GM12878 (cell line): ENCODE measurements around the gene BNIP3. TPM values are rescaled to one million over a fixed set of nuclear protein-coding genes. Genes with fewer than 3 reads are reported as not detected.

Source experiments
- ATAC-seq: fragments of 200-7000 bp; cut with Tn5 transposase; 3 replicates; pipeline ENCODE4 v1.9.1; 2020; ENCODE audit warnings: mild to moderate bottlenecking, moderate library complexity
- BruUV-seq: library from RNA; stranded (reverse); fragments of 400-500 nt; replicated peaks from 2 replicates; lab custom pipeline; 2021; lab: Mats Ljungman, UMichigan
- CTCF ChIA-PET: fragments of 300-600 bp; sonication (Branson Sonifier 250); formaldehyde crosslinking; extraction: SDS; loops from one replicate; lab custom pipeline; 2021; ENCODE audit warnings: inconsistent platforms; lab: Yijun Ruan, JAX
- POLR2A ChIA-PET: fragments of 350-600 bp; formaldehyde crosslinking; extraction: SDS; loops from one replicate; lab custom pipeline; 2021; ENCODE audit warnings: inconsistent platforms; lab: Charles Lee
- RAD21 ChIA-PET: fragments of 300-600 bp; sonication (Branson Sonifier 250); formaldehyde crosslinking; loops from one replicate; lab custom pipeline; 2023; ENCODE audit warnings: antibody characterized with exemption; ENCODE audit not compliant: unreplicated experiment; lab: Charles Lee
- SMC1A ChIA-PET: fragments of 300-600 bp; sonication (Branson Sonifier 250); formaldehyde crosslinking; loops from one replicate; lab custom pipeline; 2023; ENCODE audit not compliant: unreplicated experiment, uncharacterized antibody; lab: Charles Lee
- DNase-seq: peaks from one replicate; pipeline ENCODE4 v3.0.0-alpha.2; 2011; ENCODE audit warnings: low read depth, low spot score
- FAIRE-seq: peaks from 3 replicates; lab custom pipeline; 2011; peaks lifted over from hg19 to GRCh38; lab: Jason Lieb, UNC
- H2AFZ ChIP-seq: 2 replicates; pipeline ENCODE4 v1.6.0; 2011; ENCODE audit warnings: low read depth, low read length, control low read depth; ENCODE audit not compliant: control insufficient read depth
- H3K27ac ChIP-seq: 2 replicates; pipeline ENCODE4 v1.5.1; 2011; ENCODE audit warnings: control low read depth; ENCODE audit not compliant: control insufficient read depth, insufficient read depth
- H3K27me3 ChIP-seq, 2 experiments: replicated peaks in 1 of 2; 2 replicates each; pipeline versions ENCODE4 v1.6.0 to v1.6.1; 2011; ENCODE audit warnings: low read length in 1 of 2; ENCODE audit not compliant: control insufficient read depth in 2 of 2, insufficient read depth in 2 of 2
- H3K36me3 ChIP-seq, 2 experiments: 2 replicates each; pipeline ENCODE4 v1.5.1; 2011; ENCODE audit warnings: low read length in 1 of 2; ENCODE audit not compliant: control insufficient read depth in 2 of 2, insufficient read depth in 2 of 2
- H3K4me1 ChIP-seq: 2 replicates; pipeline ENCODE4 v1.6.1; 2011; ENCODE audit warnings: mild to moderate bottlenecking, low read length, moderate library complexity, mixed read lengths; ENCODE audit not compliant: control insufficient read depth, insufficient read depth
- H3K4me2 ChIP-seq: 2 replicates; pipeline ENCODE4 v1.6.0; 2011; ENCODE audit warnings: control low read depth; ENCODE audit not compliant: control insufficient read depth, insufficient read depth
- H3K4me3 ChIP-seq: fragments of 200-600 bp; sonication (generic); 2 replicates; pipeline ENCODE4 v1.5.1; 2016
- H3K79me2 ChIP-seq: 2 replicates; pipeline ENCODE4 v1.6.0; 2011; ENCODE audit warnings: low read length; ENCODE audit not compliant: control insufficient read depth, insufficient read depth
- H3K9ac ChIP-seq: 2 replicates; pipeline ENCODE4 v1.8.0; 2011; ENCODE audit warnings: low read length, control low read depth, mixed read lengths; ENCODE audit not compliant: control insufficient read depth, insufficient read depth
- H3K9me3 ChIP-seq: replicated peaks from 3 replicates; pipeline ENCODE4 v1.5.1; 2011; ENCODE audit warnings: mild to moderate bottlenecking, low read length; ENCODE audit not compliant: control insufficient read depth, insufficient read depth
- H4K20me1 ChIP-seq: 2 replicates; pipeline ENCODE4 v1.6.0; 2011; ENCODE audit not compliant: control insufficient read depth, insufficient read depth
- CTCF ChIP-seq, 3 experiments: IDR thresholded peaks in 2 of 3; conservative IDR thresholded peaks in 1 of 3; 2 replicates each; pipeline ENCODE4 v1.5.1; 2011; ENCODE audit warnings: low read depth in 3 of 3, low read length in 3 of 3, mild to moderate bottlenecking in 3 of 3, control low read depth in 2 of 3, moderate library complexity in 2 of 3, inconsistent platforms in 1 of 3, mixed read lengths in 1 of 3; ENCODE audit not compliant: control insufficient read depth in 2 of 3, insufficient read depth in 1 of 3; ENCODE audit errors: extremely low read depth in 1 of 3
- E2F4 ChIP-seq: IDR thresholded peaks from 2 replicates; pipeline ENCODE4 v1.6.1; 2012; ENCODE audit warnings: low read depth, low read length, improper control_type of control experiment
- ESRRA ChIP-seq: IDR thresholded peaks from 2 replicates; pipeline ENCODE4 v1.6.1; 2012; ENCODE audit warnings: mild to moderate bottlenecking, low read length, improper control_type of control experiment
- GATAD2B ChIP-seq: fragments of 450-650 bp; conservative IDR thresholded peaks from 2 replicates; pipeline ENCODE4 v1.6.1; 2017; ENCODE audit warnings: low read depth, mild to moderate bottlenecking, moderate library complexity
- PAX8 ChIP-seq: fragments of 450-650 bp; IDR thresholded peaks from 2 replicates; pipeline ENCODE4 v1.6.1; 2017; ENCODE audit warnings: mild to moderate bottlenecking, moderate library complexity
- RAD21 ChIP-seq: IDR thresholded peaks from 2 replicates; pipeline ENCODE4 v1.6.1; 2011; ENCODE audit warnings: mild to moderate bottlenecking, low read depth, low read length, moderate library complexity; ENCODE audit not compliant: insufficient read depth
- SMAD1 ChIP-seq: fragments of 450-650 bp; IDR thresholded peaks from 2 replicates; pipeline ENCODE4 v1.6.1; 2018; ENCODE audit warnings: mild to moderate bottlenecking, low read depth; ENCODE audit not compliant: partially characterized antibody
- SMC3 ChIP-seq: IDR thresholded peaks from 2 replicates; pipeline ENCODE4 v1.6.1; 2011; ENCODE audit warnings: low read length, improper control_type of control experiment, borderline replicate concordance
- ZBTB33 ChIP-seq: fragments of 450-650 bp; IDR thresholded peaks from 2 replicates; pipeline ENCODE4 v1.6.1; 2017; ENCODE audit warnings: mild to moderate bottlenecking
- WGBS: methylation state at CpG from one replicate; pipeline ENCODE4 v1.1.6; 2016; ENCODE audit warnings: low lambda C conversion rate; ENCODE audit not compliant: insufficient replicate concordance, insufficient coverage; ENCODE audit errors: missing lambda C conversion rate; 5-methylcytosine and 5-hydroxymethylcytosine counted together
- in situ Hi-C: fragments of 300-500 bp; cut with MboI; formaldehyde crosslinking; loops from 9 replicates; pipeline ENCODE4 v1.14.3; 2018; ENCODE audit warnings: mixed read lengths
- intact Hi-C: fragments of 100-400 bp; cut with micrococcal nuclease; formaldehyde crosslinking; loops from one replicate; pipeline ENCODE4 v1.14.2; 2022; ENCODE audit not compliant: unreplicated experiment
- polyA plus RNA-seq, 11 experiments: library from polyadenylated mRNA; depleted of rRNA in 4 of 11; unstranded in 6 of 11; stranded (reverse) in 5 of 11; fragments of >200 nt; fragmentation: Nextera tagmentation in 4 of 11; fragmentation: Illumina TruSeq in 1 of 11; extraction: Ambion mirVana in 4 of 11; extraction: Trizol in 1 of 11; gene quantifications; 1 replicate in 1 of 11; 2 replicates in 10 of 11; pipeline versions ENCODE4 v1.2.1 to v1.2.3, GENCODE V29; 2011 to 2016; ENCODE audit warnings: inconsistent platforms in 2 of 11, missing spikeins in 2 of 11, low read depth in 1 of 11
- total RNA-seq, 4 experiments: library from RNA; depleted of rRNA in 3 of 4; stranded (reverse); fragments of >200 nt in 3 of 4; fragmentation: Illumina TruSeq in 1 of 4; extraction: Trizol in 1 of 4; gene quantifications; 2 replicates each; pipeline versions ENCODE4 v1.2.1 to v1.2.3, GENCODE V29; 2013 to 2021
- TF ChIP-seq, protein P1 (sequence below): fragments of 450-650 bp; formaldehyde crosslinking; IDR thresholded peaks from 2 replicates; pipeline ENCODE4 v1.4.0; 2020; ENCODE audit warnings: mild to moderate bottlenecking, moderate library complexity

The BNIP3 gene
- total and polyA plus RNA-seq, 10 of the 15 experiments (the other 5 are each of a cell fraction or from before 2014, with no cell fraction given): 7.7 to 122 (median 29.9) TPM

- TF ChIP-seq, protein P1, sequence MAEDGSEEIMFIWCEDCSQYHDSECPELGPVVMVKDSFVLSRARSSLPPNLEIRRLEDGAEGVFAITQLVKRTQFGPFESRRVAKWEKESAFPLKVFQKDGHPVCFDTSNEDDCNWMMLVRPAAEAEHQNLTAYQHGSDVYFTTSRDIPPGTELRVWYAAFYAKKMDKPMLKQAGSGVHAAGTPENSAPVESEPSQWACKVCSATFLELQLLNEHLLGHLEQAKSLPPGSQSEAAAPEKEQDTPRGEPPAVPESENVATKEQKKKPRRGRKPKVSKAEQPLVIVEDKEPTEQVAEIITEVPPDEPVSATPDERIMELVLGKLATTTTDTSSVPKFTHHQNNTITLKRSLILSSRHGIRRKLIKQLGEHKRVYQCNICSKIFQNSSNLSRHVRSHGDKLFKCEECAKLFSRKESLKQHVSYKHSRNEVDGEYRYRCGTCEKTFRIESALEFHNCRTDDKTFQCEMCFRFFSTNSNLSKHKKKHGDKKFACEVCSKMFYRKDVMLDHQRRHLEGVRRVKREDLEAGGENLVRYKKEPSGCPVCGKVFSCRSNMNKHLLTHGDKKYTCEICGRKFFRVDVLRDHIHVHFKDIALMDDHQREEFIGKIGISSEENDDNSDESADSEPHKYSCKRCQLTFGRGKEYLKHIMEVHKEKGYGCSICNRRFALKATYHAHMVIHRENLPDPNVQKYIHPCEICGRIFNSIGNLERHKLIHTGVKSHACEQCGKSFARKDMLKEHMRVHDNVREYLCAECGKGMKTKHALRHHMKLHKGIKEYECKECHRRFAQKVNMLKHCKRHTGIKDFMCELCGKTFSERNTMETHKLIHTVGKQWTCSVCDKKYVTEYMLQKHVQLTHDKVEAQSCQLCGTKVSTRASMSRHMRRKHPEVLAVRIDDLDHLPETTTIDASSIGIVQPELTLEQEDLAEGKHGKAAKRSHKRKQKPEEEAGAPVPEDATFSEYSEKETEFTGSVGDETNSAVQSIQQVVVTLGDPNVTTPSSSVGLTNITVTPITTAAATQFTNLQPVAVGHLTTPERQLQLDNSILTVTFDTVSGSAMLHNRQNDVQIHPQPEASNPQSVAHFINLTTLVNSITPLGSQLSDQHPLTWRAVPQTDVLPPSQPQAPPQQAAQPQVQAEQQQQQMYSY: no peak
These were observed 33.9 kb downstream of the BNIP3 start (continued) for GRCh38 chr10:131947631-131948347.

DNA sequence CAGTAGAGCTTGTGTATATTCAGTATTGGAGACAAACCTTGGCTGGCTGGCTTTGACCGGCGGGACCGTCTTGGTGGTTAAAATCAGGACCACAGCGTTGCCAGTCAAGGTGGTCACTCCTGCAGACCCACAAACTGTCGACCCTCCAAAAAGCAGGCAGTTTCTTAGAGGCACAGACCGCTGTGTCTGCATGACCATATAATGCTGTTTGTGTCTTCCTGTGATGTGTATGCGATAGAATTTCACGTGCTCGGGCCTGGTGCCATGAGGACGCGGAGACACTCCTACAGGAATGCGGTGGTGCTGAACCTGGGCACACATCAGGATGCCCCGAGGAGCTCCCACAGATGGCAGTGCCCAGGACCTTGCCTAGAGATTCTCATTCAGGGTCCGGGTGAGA is 34.8 kb downstream of the BNIP3 start:
- Histone ChIP-seq H3K9me3 (no peaks in the 10 kb centered on the region), H3K4me2 (no peak overlapping the region), H3K79me2 (no peaks in the 10 kb centered on the region), H3K4me1 (no peaks in the 10 kb centered on the region), H3K36me3 (peaks cover 29 to 34% of the 10 kb centered on the region in 2 experiments), H3K27me3 (no peaks in the 10 kb centered on the region), H3K27ac (no peak overlapping the region), H4K20me1 (no peaks in the 10 kb centered on the region), H3K9ac (no peak overlapping the region), H3K4me3 (no peak overlapping the region), H2AFZ (no peak overlapping the region)
- POLR2A ChIA-PET: no interaction called here
- 97% methylated on average over 14 of the region's 14 CpGs for WGBS
- intact Hi-C loops: no loop called here
- RAD21 ChIA-PET: no interaction called here
- FAIRE-seq (no peak), DNase-seq (no peak), ATAC-seq (no peak)
- SMC1A ChIA-PET: interaction anchor here (0.7 kb wide), 1 partner anchor 821 kb away, joined by 3 read pairs; no protein-coding TSS in a partner anchor
- in situ Hi-C loops: no loop called here
- CTCF ChIA-PET: interaction anchor here (1.2 kb wide), 1 partner anchor 61 kb away, joined by 3 read pairs; no protein-coding TSS in a partner anchor
- no TSS peak for BruUV-seq
- TF ChIP-seq PAX8 (no peak), RAD21 (no peak), SMC3 (no peak), CTCF (IDR thresholded peaks at IDR 0.05 in 2 of 3, conservative IDR thresholded peaks at IDR 0.05 in 1 of 3; ENCODE audit: control insufficient read depth in 2 of 3, extremely low read depth in 1 of 3, insufficient read depth in 1 of 3, low read depth in 3 of 3, low read length in 3 of 3) (no peak), ESRRA (no peak), GATAD2B (no peak), E2F4 (no peak), SMAD1 (no peak), ZBTB33 (no peak)
